Keratinocyte (primary cell): Measurements from ENCODE around the gene SPIRE1.

Experiments
- EZH2 ChIP-seq: IDR thresholded peaks from one replicate; pipeline ENCODE4 v1.6.1; 2012; ENCODE audit warnings: inconsistent platforms, mild to moderate bottlenecking, low read length, moderate library complexity
- TF ChIP-seq, protein P1 (sequence below), 3 experiments: IDR thresholded peaks in 1 of 3; conservative IDR thresholded peaks in 1 of 3; optimal IDR thresholded peaks in 1 of 3; 2 replicates in 2 of 3; 3 replicates in 1 of 3; pipeline versions ENCODE3 to v1.5.1; 2011; ENCODE audit warnings: low read length in 3 of 3, mild to moderate bottlenecking in 3 of 3, moderate library complexity in 2 of 3, control low read depth in 1 of 3, inconsistent platforms in 1 of 3; ENCODE audit not compliant: insufficient read depth in 2 of 3; ENCODE audit errors: extremely low read depth in 1 of 3

DNA sequence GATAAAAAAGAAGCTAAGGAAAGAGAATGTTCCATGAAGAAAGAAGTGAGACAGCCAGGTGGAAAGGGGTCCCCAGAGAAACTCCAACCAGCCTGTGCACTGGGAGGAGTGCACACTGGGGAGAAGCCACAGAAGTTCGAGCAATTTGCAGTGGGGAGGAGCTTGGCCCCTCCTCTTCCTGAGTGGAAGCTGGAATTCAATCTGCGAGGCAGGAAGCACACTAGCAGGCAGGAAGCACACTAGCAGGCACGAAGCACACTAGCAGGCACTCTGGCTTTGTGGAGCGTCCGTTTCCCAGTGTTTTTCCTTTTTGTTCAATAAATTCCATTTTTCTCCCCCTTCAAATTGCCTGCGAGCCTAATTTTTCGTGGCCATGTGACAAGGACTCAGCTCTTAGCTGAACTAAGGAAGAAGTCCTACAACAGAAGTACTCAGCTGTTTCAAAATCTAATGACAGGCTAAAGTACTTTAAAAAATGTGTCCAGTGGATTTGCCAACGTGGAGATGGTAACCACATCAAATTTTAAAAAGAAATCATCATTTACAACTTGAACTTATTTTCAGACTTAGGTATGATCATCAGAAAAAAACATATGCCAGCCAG is 21.4 kb upstream of the SPIRE1 start:
- TF ChIP-seq, protein P1, sequence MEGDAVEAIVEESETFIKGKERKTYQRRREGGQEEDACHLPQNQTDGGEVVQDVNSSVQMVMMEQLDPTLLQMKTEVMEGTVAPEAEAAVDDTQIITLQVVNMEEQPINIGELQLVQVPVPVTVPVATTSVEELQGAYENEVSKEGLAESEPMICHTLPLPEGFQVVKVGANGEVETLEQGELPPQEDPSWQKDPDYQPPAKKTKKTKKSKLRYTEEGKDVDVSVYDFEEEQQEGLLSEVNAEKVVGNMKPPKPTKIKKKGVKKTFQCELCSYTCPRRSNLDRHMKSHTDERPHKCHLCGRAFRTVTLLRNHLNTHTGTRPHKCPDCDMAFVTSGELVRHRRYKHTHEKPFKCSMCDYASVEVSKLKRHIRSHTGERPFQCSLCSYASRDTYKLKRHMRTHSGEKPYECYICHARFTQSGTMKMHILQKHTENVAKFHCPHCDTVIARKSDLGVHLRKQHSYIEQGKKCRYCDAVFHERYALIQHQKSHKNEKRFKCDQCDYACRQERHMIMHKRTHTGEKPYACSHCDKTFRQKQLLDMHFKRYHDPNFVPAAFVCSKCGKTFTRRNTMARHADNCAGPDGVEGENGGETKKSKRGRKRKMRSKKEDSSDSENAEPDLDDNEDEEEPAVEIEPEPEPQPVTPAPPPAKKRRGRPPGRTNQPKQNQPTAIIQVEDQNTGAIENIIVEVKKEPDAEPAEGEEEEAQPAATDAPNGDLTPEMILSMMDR (optimal IDR thresholded peaks at IDR 0.05 in 1 of 3, IDR thresholded peaks at IDR 0.05 in 1 of 3, conservative IDR thresholded peaks at IDR 0.05 in 1 of 3; ENCODE audit: extremely low read depth in 1 of 3, insufficient read depth in 2 of 3, low read length in 3 of 3), result no peak
- no peak for TF ChIP-seq EZH2
